ENCODE measurements around the gene ZDHHC12.

The ZDHHC12 gene, protein sequence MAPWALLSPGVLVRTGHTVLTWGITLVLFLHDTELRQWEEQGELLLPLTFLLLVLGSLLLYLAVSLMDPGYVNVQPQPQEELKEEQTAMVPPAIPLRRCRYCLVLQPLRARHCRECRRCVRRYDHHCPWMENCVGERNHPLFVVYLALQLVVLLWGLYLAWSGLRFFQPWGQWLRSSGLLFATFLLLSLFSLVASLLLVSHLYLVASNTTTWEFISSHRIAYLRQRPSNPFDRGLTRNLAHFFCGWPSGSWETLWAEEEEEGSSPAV

DNA sequence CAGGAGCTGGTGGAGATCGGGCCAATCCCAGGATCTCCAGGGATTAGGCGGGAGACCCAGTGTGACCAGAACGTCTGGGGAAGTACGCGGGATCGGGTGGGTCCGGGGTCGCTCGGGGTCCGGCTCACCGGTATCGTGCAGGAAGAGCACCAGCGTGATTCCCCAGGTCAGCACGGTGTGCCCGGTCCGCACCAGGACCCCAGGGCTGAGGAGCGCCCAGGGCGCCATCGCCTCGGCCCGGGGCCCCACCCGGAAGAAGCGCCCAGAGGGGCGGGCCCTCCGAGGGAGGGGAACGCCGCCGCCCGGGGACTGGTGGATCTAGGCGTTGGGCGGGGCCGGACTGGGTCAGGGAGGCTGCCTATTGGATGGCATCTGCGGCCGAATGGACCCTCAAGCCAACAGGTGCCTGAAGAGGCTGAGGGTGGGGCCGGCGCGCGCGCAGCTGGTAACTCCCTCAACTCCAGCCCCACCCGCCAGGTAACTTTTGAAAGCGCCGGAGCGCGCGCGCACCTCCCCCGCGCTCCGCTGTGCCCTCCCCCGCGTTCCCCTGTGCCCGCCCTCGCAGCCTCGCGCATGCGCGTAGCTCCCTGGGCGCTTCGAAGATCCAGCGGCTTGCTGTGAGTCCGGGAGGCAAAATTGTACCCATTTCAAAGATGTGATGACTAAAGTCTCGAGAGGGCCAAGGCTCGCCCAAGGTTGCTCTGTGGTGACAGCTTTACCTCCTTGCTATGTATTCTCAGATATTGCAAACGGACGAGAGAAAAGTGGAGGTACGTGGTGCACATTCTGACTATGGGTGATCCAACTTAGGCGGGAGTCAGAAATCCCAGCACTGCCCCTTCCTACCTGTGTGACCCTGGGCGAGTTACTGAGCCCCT is at the start of gene ZDHHC12:
ZDHHC12 (minus strand) TSS at position 262 of the 878 bp plus-strand sequence; CDS start at position 228, 34 bp downstream.
- peak; percentile 90 for DNase-seq

DNA sequence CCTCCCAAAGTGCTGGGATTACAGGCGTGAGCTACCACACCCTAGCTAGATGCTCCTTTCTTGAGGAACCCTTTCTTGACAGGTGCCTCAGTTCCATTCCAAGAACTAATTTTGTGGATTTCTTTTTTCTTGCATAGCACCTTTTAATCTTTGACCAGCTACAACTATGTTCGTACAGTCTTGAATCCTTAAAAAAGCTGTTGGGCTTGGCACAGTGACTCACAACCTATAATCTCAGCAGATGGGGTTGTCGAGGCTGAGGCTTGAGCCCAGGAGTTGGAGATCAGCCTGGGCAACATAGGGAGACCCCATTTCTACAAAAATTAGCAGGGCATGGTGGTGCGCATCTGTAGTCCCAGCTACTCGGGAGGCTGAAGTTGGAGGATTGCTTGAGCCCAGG is 49.1 kb upstream of the ZDHHC12 start:
- DNase-seq = no peak

DNA sequence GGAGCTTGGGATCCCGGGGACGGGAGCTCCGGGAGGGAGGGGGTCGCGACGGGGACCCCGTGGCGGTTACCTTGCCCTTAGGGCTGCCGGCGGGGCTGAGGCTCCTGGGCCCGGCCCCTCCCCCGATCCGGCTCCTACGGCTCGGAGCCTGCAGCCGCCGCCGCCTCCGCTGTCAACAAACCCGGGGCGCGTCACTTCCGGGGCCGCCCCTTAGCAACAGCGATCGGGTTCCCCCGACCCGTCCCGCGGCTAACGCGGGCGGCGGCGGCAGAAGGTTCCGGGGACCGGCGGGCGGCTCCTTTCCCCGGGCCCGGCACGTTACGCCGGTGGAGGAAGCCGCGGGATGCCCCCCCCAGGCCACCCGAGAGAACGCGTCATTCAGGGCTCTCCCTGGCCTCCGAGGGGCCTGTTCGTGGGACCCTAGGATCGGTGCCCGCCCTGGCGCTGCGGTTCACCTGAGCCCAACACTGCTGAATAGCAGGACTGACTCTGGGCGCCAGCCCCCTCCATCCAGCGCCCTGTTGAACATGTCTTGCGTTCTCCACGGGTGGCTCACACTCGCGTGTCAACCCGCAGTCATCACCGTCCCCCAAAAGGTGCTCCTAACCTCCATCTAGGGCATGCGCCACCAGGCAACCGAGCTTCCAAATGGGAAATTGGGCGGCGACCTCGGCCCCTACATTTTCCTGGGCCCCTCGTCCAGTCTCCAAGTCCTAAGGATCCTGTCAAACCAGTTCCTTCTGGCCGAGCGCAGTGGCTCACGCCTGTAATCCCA is 48.0 kb upstream of the ZDHHC12 start, which contains the start of gene ZER1:
ZER1 (minus strand) TSS at position 183 of the 775 bp plus-strand sequence. CDS start 16,362 bp downstream, outside the sequence.
- DNase-seq = peak; percentile 93

DNA sequence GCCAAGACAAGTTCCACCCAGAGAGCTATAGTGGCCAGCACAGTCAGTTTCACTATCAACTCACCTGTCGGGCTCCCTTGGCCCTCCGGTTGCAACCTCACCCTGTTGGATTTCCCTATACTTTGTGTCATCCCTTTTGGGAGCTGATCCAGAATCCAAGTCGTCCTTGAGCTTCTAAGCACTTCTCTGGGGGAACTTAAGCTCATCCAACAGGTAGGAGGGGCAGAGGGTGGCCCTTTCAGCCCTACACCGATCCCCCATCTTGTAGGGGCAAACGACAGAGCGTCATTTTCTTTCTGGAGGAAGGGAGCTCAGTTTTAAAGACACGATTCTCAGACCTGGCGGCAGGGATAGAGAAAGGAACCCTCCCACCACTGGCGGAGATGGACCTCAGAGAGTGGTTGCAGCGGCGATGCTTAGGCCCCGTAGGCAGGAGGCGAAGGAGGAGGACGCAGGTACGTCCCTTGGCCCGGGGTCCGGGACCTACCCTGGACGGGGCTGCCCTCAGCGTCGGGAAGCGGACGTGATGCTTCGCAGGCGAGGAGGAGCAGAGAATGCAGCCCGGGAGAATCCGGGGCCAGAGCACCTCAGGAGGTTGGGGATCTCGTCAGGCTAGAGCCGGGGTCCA is 47.3 kb upstream of the ZDHHC12 start:
- DNase-seq = no peak

DNA sequence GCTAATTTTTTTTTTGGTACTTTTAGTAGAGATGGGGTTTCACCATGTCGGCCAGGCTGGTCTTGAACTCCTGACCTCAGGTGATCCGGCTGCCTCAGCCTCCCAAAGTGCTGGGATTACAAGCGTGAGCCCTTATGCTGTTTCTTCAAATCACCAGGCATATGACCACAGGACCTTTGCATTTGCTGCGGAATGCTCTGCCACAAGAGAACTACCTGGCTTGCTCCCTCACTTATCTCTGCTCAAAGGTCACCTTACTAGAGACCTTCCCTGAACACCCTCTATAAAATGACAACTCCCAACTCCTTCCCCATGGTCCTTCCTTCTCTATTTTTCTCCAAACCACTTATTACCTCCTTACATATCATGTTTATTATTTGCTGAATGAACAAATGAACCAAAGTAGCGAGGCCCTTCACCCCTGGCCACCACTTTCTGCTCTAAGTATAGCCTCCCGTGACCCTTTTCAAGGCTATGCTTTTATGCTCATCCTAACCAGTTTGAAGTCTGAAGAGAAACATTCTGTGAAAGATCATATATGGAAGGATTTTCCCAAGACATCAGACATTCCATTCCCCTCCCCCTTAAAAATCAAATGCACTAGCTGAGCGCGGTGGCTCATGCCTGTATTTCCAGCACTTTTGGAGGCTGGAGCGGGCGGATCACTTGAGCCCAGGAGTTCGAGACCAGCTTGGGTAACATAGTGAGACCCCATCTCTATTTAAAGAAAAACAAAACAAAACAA is 46.5 kb upstream of the ZDHHC12 start:
- no peak for DNase-seq

DNA sequence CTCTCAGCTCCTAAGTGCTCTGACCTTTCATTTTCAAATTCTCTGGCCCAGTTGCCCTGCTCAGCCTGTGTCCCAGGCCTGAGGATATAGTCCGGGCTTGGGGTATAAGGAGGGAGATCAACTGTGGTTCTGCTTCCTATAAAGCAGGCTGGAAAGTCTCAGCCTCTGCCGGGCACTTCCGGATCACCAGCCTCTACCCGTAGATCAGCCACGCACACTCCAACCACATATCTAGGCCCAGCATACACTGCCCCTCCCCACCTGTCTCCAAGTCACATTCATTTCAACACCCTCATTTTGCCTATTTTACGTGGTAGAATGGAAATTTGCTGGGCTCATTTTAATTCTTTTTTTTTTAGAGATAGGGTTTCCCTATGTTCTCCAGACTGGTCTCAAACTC is 44.7 kb upstream of the ZDHHC12 start:
- DNase-seq = no peak

DNA sequence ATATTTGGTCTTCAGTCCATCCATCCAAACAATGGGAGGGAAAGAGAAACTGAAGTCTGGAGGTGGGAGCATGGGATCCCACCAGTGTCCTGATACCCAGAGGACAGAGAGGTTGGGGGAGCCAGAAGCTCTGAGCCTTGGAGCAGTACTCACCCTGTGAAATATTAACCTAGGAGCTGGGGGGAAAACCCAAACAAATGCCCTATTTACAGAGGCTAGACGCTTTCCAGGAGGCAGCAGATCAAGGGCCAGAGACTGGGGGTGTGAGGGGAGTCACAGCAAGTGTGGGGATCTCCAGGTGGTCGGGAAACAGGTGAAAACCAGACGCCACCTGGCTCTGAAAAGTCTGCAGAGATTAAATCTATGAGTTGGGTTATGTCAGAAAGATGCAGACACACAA is 41.6 kb upstream of the ZDHHC12 start:
- no peak for DNase-seq

DNA sequence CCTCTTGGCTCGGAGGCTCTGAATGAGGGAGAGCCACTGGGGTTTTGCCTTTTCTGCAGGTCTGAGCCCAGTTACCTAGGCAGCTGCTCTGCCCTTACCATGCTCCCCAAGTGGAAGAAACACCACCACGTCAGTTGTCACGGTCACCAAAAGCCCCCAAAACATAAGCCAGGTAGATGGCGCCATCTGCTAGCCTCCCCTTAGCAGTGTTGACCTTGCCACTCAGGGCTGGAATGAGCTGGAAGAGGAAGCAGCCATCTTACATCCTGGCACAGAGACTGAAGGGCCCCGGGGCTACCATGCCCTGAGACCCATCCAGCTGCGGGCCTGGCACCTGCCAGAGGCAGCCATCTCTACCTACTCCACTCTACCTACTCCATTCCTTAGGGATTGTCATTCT is 40.4 kb upstream of the ZDHHC12 start:
- DNase-seq = no peak

DNA sequence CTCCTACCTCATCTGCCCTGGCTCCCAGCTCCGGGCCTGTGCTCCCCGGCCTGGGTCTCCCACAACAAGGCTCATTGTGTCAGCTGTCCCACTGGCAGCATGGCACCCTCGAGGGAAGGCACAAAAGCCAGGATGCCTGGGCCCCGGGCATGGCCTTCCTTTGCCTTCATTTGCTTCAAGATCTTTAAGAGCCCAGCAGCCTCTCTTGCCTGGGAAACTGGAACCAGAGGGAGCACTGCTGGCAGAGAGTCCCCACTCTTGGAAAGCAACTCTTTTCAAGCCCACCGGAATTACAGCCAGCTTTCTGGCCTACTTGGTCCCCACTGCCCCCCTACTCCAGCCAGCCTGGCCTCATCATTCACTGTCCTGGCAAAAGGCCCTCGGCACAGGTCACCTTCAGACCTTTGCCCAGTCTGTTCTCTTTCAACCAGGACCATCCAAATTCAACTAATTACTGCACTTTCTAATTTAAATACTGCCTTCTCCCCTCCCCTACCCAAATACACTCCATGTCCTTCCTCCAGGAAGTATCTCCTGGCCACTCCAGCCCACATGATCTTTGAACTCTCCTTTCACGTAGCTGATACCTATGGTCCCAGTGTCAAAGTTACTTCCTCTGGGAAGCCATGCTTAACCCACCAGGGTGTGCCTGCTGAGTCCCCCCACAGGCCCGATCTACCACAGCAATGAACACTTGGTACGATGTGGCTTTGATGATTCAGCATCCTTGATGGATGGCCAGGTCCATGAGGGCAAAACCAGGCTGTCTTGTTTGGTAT is 38.9 kb upstream of the ZDHHC12 start:
- no peak for DNase-seq

DNA sequence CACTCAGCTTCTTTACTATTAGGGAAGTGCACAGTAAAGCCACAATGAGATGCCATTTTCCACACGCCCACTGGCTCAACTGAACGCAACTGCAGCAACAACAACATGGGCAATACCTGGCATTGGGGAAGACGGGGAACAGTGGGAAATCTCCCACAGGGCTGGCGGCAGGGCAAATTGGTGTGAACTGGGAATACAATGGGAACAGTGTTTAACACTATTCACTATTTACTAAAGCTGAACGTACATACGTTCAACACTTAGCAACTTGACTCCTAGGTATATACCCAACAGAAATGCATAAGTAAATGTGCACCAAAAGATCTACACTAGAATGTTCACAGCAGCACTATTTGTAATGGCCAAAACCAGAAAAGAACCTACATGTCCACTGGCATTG is 33.7 kb upstream of the ZDHHC12 start:
- DNase-seq = no peak

DNA sequence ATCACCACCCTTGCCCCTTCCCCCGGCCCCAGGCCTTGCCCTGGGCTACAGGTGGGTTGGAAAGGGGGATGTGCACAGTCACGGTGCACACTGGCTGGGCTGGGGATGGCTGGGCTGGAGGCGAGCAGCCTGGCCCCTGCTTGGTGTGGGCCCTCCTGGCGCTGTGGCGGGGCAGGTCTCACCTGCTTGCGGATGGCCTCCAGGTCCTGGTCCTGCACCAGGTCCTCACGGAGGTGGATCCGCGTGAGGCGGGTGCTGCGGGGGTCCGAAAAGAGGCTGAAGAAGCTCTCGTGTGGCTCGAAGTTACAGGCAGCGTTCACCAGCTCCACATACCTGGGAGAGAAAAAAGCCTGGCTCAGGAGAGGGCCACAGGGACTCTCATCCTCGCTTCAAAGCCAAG is 29.7 kb upstream of the ZDHHC12 start:
- DNase-seq = no peak

DNA sequence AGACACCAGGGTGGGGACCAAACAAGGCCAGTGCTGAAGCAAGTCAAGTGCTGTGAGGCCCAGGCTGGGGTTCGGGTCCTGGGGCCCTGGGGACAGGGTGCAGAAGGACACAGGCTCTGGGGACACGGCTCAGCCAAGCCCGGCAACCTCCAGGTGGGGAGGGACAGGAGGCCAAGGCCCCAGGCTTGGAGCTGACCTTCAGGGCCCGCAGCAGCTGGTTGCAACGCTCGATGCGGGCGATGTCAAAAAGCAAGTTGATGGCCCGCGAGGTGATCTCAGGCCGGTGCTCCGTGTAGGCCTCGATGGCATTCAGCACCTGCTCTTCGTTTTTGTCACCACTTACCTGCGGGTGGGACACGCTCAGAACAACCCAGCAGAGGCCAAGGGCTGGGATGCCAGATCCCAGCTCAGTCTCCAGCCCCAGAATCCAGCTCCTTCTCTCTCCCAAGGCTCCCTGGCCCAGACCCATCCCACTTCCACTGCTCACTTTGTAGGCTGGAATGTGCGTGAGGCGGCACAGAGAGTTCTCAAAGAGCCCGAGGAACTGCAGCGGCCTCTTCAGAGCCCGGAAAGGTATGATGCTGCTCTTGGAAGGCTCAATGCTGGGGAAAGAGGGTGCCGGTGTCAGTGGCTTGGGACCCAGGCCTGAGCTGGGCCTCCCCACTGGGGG is 27.1 kb upstream of the ZDHHC12 start:
- DNase-seq = no peak

DNA sequence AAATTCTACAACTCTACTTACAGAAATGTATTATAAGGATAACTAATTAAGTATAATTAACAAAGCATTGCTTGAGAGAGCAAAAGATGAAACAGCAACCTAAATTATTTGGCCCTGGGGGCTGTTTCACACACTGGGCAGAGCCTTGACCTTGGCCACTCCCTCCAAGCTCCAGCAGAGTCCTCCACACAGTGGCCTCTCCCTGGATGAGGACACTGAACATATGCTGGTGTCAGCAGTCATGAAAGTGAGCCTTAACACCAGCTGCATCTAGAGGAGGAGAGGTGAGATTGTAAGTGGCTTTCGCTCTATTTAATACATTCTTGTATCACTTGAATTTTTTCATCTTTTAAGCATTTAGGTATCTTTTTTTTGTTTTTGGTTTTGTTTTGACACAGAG is 23.3 kb upstream of the ZDHHC12 start:
- no peak for DNase-seq

DNA sequence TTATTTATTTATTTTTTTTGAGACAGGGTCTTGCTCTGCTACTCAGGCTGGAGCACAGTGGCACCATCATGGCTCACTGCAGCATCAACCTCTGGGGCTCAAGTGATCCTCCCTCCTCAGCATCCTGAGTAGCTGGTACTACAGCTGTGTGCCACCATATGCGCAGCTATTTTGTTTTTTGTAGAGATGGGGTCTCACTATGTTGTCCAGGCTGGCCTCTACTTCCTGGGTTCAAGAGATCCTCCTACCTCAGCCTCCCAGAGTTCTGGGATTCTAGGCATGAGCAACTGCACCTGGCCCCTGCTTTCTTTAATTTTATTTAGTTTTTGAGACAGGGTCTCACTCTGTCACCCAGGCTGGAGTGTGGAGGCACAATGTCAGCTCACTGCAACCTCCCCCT is 19.5 kb upstream of the ZDHHC12 start:
- DNase-seq = no peak

DNA sequence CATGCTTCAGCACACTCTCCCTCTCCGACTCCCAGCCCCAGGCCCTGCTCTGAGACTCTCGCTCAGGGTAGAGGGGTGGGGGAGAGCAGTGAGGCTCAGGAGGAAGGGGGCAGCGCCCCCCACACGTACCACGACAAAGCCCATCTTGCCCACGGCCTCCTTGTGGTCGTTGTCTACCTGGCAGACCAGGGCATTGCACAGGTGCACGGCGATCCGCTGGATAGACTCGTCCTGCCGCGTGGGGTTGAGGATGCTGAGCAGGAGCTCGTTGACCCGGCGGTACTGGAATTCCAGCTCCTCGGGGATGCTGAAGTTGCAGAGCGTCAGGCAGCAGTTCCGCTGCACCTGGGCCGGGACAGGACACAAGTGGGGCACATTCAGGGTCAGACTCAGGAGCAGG is 18.5 kb upstream of the ZDHHC12 start:
- no peak for DNase-seq

DNA sequence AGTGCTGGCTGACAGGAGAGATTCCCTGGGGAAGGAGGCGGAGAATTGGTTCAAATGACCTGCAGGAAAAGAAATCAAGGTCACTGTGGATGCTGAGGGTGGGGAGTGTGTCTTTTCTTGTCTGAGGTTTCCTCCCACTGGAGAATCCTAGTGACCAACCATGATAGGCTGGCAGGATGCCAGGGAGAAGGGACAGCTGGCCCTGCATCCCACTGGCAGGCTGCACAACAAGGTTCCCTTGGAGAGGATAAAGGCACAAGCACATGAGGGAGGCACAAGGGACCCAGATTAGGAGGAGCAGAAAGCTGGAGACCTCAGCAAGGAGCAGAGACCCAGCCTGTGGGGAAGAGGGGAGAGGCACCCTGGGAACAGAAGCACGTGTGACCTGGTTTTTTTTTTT is 11.4 kb upstream of the ZDHHC12 start:
- no peak for DNase-seq

DNA sequence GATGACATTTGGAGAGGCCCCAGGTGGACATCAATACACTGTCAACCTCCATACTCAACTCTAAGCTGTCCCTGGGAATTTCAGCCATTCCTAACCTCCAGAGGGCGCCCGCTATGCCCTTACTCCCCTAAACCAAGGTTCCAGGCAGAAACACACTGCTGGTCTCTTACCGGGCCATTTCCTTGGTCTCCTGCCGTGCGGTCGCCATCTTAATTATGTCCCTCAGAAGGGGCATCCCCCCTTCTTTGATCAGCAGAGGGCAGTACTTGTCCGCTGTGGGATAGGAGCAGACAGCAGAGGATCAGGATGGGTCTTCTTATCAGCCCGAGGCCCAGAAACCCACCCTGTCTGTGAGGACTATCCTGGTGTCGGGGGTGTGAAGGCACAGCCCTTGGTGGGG is 9.3 kb upstream of the ZDHHC12 start:
- DNase-seq = peak; percentile 77

DNA sequence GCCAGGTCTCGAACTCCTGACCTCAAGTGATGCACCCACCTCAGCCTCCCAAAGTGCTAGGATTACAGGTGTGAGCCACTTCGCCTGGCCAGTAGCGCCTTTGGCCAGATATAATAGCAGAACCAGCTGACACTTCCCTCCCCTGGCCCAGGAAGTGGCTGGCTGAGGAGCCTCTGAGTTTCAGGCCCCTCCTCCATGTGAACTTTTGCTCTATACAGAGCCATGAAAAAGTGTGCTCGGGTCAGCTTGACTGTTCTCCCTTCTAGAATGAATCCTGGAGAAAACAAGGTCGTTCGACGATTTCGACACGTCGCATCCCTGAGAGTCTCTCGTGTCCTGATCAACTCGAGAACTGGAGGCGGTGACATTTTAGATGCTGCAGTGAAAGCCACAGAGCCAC is 8.6 kb upstream of the ZDHHC12 start:
- DNase-seq = no peak

DNA sequence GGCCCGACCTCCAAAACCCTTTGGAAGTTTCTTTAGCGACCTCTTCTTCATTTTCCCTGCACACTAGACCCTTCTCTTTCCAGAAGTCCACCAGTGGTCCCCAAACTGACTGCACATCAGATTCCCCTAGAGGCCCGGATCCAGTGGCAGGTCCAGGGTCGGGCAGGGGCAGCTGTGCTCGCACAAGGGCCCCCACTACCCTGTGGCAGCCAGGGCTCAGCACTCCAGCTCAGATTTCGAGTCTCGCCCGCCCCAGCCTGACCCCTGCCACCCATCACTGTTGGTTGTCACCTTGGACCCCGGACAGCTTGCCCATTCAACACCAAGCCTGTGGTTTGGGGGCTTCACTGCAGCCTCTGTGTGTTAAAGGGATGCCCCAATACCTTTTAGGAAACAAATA is 7.8 kb upstream of the ZDHHC12 start:
- no peak for DNase-seq

DNA sequence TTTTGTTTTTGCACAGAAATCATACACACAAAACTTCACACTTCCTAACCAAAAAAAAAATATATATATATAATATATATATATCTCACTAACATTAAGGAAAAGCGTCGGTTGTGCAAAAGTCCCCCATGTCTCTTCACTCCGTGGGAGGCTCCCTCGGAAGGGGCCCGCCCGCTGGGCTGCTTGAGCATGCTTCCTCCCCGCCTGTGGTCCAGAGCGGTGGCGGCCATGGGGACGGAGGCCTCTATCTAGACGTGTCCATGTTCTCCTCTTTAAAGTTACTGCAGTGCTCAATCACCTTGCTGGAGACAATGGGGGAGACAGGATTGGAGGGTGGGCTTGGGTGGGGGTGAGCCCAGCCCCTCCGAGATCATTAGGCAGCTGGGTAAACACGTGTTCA is 7.2 kb upstream of the ZDHHC12 start:
- DNase-seq = no peak

All from right hindlimb (tissue), 1 donor.